SJSA1 (cell line): ENCODE results near the gene CCL21. TPM values are rescaled to one million over a fixed set of nuclear protein-coding genes. Genes with fewer than 3 reads are reported as not detected.
A peak's percentile ranks its signal among the peaks of the same experiment; 100 is the strongest.

ENCODE experiments used
- DNase-seq, 2 experiments: peaks; one replicate each; pipeline ENCODE4 v3.0.0-alpha.2; 2015 to 2020; ENCODE audit warnings: low spot score in 2 of 2, low read depth in 1 of 2
- H3K27ac ChIP-seq: fragments of 250-450 bp; sonication (Bioruptor Pico); 2 replicates; pipeline ENCODE4 v1.5.1; 2020; ENCODE audit warnings: mild to moderate bottlenecking, moderate library complexity
- H3K27me3 ChIP-seq: fragments of 250-450 bp; sonication (Bioruptor Pico); replicated peaks from 2 replicates; pipeline ENCODE4 v1.5.1; 2020; ENCODE audit warnings: mild to moderate bottlenecking, moderate library complexity
- H3K36me3 ChIP-seq: fragments of 250-450 bp; sonication (Bioruptor Pico); 2 replicates; pipeline ENCODE4 v1.5.1; 2020; ENCODE audit warnings: mild to moderate bottlenecking
- H3K4me1 ChIP-seq: fragments of 250-450 bp; sonication (Bioruptor Pico); replicated peaks from 2 replicates; pipeline ENCODE4 v1.6.1; 2021; ENCODE audit warnings: mild to moderate bottlenecking
- H3K4me3 ChIP-seq: fragments of 250-450 bp; sonication (Bioruptor Pico); 2 replicates; pipeline ENCODE4 v1.5.1; 2020; ENCODE audit warnings: mild to moderate bottlenecking
- H3K9me3 ChIP-seq: fragments of 250-450 bp; sonication (Bioruptor Pico); replicated peaks from 2 replicates; pipeline ENCODE4 v1.5.1; 2020; ENCODE audit warnings: mild to moderate bottlenecking
- total RNA-seq: library from RNA; depleted of rRNA; stranded (reverse); fragments of >200 nt; shearing (Covaris generic); gene quantifications from 2 replicates; pipeline ENCODE4 v1.2.3, GENCODE V29; 2014

Gene CCL21
- total RNA-seq, 1 experiment from 2014 or later = not detected

- Histone ChIP-seq H3K9me3 (no peaks in the 10 kb centered on the region), H3K4me3 (no peak overlapping the region), H3K27me3 (no peaks in the 10 kb centered on the region), H3K36me3 (no peaks in the 10 kb centered on the region), H3K4me1 (no peaks in the 10 kb centered on the region), H3K27ac (no peak overlapping the region)
- DNase-seq = no peak
Observed at GRCh38 chr9:34719021-34719768, 9.3 kb upstream of the CCL21 start.

- no peaks in the 10 kb centered on the region for H3K4me1 ChIP-seq
- H3K27ac ChIP-seq = no peak overlapping the region
- no peaks in the 10 kb centered on the region for H3K9me3 ChIP-seq
- no peaks in the 10 kb centered on the region for H3K27me3 ChIP-seq
- no peaks in the 10 kb centered on the region for H3K36me3 ChIP-seq
- no peak overlapping the region for H3K4me3 ChIP-seq
- no peak for DNase-seq
Observed at GRCh38 chr9:34717996-34718614, 8.2 kb upstream of the CCL21 start.

GRCh38 chr9:34716711-34717110 lies 6.8 kb upstream of the CCL21 start:
- Histone ChIP-seq H3K4me3 (no peak overlapping the region), H3K4me1 (no peaks in the 10 kb centered on the region), H3K27ac (no peak overlapping the region), H3K9me3 (no peaks in the 10 kb centered on the region), H3K36me3 (no peaks in the 10 kb centered on the region), H3K27me3 (no peaks in the 10 kb centered on the region)
- no peak for DNase-seq

GRCh38 chr9:34715639-34716215 lies 5.8 kb upstream of the CCL21 start:
- H3K9me3 ChIP-seq = no peaks in the 10 kb centered on the region
- no peaks in the 10 kb centered on the region for H3K4me1 ChIP-seq
- DNase-seq = no peak
- no peaks in the 10 kb centered on the region for H3K27me3 ChIP-seq
- no peak overlapping the region for H3K4me3 ChIP-seq
- no peak overlapping the region for H3K27ac ChIP-seq
- H3K36me3 ChIP-seq = no peaks in the 10 kb centered on the region

GRCh38 chr9:34714007-34714406 lies 4.1 kb upstream of the CCL21 start:
- no peak for DNase-seq
- no peaks in the 10 kb centered on the region for H3K36me3 ChIP-seq
- no peak overlapping the region for H3K4me3 ChIP-seq
- no peaks in the 10 kb centered on the region for H3K9me3 ChIP-seq
- no peak overlapping the region for H3K27ac ChIP-seq
- H3K4me1 ChIP-seq = no peaks in the 10 kb centered on the region
- no peaks in the 10 kb centered on the region for H3K27me3 ChIP-seq

GRCh38 chr9:34712140-34712539 lies 2.2 kb upstream of the CCL21 start:
- Histone ChIP-seq H3K4me3 (no peak overlapping the region), H3K4me1 (no peaks in the 10 kb centered on the region), H3K9me3 (no peaks in the 10 kb centered on the region), H3K36me3 (no peaks in the 10 kb centered on the region), H3K27me3 (no peaks in the 10 kb centered on the region), H3K27ac (no peak overlapping the region)
- DNase-seq = no peak

GRCh38 chr9:34709196-34709978 lies 549 bp downstream of the CCL21 start:
- Histone ChIP-seq H3K27me3 (no peaks in the 10 kb centered on the region), H3K27ac (no peak overlapping the region), H3K9me3 (no peaks in the 10 kb centered on the region), H3K4me1 (no peaks in the 10 kb centered on the region), H3K36me3 (no peaks in the 10 kb centered on the region), H3K4me3 (no peak overlapping the region)
- no peak for DNase-seq

- Histone ChIP-seq H3K27ac (no peak overlapping the region), H3K9me3 (no peaks in the 10 kb centered on the region), H3K27me3 (no peaks in the 10 kb centered on the region), H3K36me3 (no peaks in the 10 kb centered on the region), H3K4me1 (no peaks in the 10 kb centered on the region), H3K4me3 (no peak overlapping the region)
- no peak for DNase-seq
Observed at GRCh38 chr9:34707130-34707529, 2.8 kb downstream of the CCL21 start.

- no peaks in the 10 kb centered on the region for H3K36me3 ChIP-seq
- no peaks in the 10 kb centered on the region for H3K4me1 ChIP-seq
- DNase-seq = peak; percentile 54 to 55
- H3K9me3 ChIP-seq = no peaks in the 10 kb centered on the region
- no peak overlapping the region for H3K27ac ChIP-seq
- H3K4me3 ChIP-seq = peak overlapping the region; percentile 45
- H3K27me3 ChIP-seq = no peaks in the 10 kb centered on the region
Observed at GRCh38 chr9:34701769-34702736, 7.9 kb downstream of the CCL21 start.

GRCh38 chr9:34701023-34701768 lies 8.7 kb downstream of the CCL21 start:
- Histone ChIP-seq H3K27ac (no peak overlapping the region), H3K9me3 (no peaks in the 10 kb centered on the region), H3K36me3 (no peaks in the 10 kb centered on the region), H3K4me3 (peak overlapping the region; percentile 45), H3K27me3 (no peaks in the 10 kb centered on the region), H3K4me1 (no peaks in the 10 kb centered on the region)
- peak; percentile 48 to 53 for DNase-seq

- Histone ChIP-seq H3K27ac (no peak overlapping the region), H3K27me3 (no peaks in the 10 kb centered on the region), H3K4me3 (no peak overlapping the region), H3K9me3 (no peaks in the 10 kb centered on the region), H3K36me3 (no peaks in the 10 kb centered on the region), H3K4me1 (no peaks in the 10 kb centered on the region)
- DNase-seq = no peak
Observed at GRCh38 chr9:34694811-34695210, 15.1 kb downstream of the CCL21 start.

- no peaks in the 10 kb centered on the region for H3K36me3 ChIP-seq
- H3K4me1 ChIP-seq = no peaks in the 10 kb centered on the region
- DNase-seq = no peak
- no peaks in the 10 kb centered on the region for H3K9me3 ChIP-seq
- H3K27ac ChIP-seq = no peak overlapping the region
- no peak overlapping the region for H3K4me3 ChIP-seq
- no peaks in the 10 kb centered on the region for H3K27me3 ChIP-seq
Observed at GRCh38 chr9:34693560-34693959, 16.4 kb downstream of the CCL21 start.
